Effector CD8-positive, alpha-beta T cell (primary cell): ENCODE results near the gene CORO7.

Experiments
- DNase-seq: peaks from one replicate; lab custom pipeline; 2025; lab: John Stamatoyannopoulos, UW

Gene CORO7

DNA sequence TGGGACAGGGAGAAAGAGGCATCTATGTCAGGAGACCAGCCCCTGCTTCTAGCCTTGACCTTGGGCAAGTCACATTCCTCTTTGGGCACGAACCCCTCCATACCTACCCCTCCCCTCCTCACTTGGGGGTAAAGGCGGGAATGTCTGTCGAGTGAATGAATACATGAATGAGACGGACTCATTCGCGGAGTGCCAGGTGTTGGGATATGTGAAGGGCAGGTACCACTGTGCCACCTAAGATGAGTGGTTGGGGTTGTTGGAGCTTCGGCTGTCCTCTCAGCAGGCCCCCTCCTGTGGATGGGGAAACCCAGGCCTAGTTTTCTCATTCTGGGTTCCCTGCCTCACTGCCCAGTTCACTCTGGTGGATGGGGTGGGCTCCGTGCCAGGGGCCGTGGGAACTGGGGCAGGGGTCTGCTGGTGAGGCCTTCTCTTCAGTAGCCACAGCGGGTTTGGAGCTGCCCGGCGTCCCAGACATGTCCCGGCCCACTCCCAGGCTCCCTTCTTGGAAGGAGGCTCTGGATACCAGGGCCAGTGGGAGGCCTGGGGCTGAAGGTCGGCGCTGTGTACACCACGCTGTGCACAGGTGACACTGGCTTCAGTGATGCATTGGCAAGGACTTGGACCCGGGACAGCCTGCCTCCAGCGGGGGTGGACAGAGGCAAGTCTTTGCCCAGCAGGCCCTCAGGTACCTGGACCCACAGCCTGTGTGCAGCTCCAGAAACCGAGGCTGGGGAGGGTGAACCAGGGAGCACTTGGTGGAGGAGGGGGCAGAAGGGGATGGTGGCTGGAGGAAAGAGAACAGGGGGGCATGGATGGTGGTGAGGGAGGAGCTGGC lies 94.9 kb downstream of the CORO7 start:
- DNase-seq, result no peak

DNA sequence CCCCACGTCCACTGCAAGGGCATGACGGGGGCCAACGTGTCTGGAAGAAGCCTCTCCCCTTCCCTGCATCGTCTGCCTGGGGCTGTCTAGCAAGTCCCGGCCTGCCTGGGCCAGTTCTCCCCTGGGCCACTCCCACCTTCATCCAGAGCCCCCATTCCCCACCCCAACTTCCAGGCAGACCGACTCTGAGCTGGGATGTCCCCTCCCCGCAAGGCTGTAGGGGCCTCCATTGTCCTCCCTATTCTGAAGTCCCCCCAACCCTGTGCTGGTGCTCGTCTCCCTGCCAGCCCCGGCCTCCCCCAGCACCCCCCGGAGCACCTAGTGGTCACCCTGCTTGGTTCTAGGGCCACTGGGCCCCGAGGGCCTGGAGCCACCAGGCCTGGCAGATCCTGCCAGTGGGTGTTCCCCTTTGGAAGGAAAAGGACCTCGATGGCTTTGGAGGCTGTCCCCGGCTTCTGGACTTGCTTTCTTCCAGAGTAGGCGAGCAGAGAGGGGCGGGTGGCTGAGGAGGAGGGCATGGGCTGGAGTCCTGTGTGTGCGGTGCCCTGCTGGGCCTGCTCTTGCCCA lies 95.7 kb downstream of the CORO7 start:
- no peak for DNase-seq

DNA sequence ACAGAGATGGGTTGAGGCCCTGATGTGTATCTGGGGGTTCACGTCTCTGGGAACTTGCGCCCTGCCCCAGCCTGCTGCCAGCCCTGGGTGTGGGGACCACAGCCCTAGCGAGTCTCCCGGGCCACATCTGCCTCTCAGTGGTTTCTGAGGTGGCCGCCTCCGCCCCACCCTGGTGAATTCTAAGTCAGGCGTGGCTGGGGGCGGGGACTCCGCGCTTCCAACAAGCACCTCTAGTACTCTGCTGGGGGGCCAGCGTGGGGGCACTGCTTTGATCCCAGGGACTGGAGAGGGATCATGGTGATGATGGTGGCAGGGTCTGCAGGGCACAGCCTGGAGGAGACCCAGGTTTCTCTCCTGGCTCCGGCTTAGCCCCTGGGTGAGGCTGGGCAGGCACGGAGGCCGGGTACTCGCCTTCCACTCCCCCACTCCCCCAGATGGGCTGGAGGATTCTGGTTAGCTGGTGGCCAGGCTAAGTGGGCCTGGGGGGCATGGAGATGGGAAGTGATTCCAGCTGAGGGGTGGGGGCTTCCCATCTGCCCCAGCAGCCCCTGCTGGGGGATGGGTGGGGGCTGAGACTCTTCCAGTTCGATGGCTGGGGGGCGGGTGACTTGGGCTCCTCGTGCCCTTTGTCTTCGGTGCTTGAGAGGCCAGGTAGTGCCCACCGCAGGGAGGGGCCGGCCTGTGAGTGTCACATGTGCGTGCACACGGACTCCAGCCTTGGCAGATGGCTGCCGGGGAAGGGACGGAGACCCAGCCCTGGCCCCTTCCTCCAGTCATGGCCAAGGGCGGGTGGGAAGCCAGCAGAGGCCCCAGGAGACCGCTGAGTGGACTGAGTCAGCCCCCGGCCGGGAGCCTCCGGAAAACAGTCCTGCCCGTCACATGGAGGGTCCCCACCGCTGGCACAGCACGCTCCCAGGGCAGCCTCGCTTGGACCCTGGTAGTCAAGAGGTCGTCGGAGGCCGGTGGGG lies 96.7 kb downstream of the CORO7 start:
- no peak for DNase-seq

DNA sequence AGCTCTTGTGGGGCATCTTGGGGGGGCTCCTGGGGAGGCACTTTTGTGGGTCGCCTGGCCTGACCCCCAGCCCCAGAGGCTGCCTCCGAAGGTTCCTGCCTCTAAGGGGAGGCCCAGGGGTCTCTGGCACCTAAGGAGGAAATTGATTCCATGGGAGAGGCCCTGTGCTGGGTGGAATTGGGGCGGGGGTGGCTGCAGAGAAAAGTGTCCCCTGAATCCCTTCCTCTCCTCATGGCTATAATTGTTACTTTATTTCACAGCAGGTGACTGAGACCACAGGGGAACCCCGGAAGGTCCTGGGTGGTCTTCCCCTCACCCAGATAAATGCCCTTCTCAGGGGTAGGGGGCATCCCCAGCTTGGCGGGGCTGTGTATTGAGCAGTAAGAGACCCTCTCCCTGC lies 97.4 kb downstream of the CORO7 start:
- DNase-seq, result no peak

DNA sequence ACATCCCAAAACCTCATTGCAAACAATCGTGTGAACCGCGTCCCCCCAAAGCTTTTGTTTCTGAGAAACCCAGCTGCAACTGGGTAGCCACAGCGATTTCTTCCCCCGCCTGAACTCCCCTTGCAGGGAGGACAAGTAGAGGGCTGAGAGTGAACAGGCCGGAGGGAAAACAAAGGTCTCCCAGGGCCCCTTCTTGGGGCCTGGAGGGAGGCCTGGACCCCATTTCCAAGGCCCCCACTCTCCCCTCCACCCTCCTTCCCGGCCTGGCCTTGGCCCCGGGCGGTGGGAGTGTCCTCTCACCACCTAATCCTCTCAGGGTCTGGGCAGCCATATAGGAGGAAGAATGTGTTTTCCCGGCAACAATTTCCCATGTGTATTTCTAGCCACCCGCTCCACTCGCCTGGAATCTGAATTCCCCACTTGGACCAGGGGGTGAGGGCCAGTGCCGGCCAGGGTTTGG lies 97.9 kb downstream of the CORO7 start:
- no peak for DNase-seq

DNA sequence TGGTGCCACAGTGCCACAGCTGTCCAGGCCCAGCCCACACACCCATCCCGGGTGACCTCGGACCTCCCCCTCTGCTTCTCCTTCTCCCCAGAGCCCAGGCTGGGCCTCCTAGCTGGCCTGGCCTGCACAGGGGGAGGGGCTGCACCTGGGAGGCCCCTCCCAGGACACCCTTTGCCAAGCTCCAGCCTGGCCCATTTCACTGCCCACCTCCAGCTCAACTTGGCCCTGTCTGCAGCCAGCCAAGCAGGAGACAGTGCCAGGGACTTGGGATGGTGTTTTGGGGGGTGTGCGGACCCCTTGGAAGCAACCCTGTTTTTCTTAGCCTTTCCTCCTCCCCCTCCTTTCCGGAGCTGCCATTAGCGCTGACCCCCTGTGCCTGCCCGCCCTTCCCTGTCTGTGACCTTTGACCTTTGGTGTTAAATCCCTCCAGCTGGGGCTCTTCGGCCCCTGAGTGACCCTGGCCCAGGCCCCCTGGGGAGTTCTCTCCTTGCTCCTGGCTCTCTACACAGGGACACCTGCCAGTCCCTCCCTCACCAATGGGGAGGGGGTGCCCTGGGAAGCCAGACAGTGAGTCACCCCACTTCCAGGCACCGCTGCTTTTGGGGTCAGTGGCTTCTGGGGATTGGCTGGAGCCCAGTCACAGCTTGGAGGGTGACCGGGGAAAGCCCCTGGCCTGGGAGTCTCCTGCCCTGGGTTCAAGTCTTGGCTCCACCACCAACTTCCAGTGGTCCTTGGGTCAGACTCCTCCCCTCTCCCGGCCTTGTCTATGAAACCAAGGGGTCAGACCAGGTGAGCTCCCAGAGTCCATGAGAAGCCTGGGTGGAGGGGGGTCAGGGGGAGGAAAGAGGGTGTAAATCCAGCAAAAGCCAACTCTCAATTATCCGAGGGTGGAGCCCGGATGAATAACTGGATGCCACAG lies 98.6 kb downstream of the CORO7 start:
- DNase-seq, result no peak

DNA sequence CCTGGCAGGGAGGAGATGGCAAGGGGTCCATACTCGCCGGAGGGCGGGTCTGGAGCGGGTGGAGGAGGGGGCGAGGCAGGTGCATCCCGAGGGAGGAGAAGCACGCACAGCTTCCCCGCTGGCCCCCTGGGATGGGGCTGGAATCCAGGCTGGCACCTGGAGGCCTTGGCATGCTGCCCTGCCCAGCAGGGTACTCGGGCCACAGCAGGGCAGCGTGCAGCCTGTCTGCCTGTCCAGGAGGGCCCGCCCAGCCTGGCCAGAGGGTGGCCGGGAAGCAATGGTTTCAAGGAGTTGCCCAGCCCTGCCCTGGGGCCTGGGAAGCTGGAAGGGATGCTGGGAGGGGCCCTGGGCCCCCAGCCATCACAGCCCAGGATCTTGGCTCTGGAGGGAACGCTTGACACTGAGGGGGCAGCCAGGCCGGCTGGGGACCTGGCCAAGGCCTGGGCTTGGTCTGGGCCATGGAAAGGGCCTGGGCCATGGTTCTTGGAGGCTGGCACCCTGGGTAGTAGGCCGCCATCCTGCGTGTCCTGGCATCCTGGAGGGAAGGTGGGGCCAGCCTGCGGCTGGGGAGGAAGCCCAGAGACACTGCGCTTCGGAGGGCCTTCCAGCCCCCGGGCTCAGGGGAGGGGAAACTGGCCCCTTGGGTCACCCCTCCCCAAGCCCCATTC lies 99.4 kb downstream of the CORO7 start:
- DNase-seq, result no peak

DNA sequence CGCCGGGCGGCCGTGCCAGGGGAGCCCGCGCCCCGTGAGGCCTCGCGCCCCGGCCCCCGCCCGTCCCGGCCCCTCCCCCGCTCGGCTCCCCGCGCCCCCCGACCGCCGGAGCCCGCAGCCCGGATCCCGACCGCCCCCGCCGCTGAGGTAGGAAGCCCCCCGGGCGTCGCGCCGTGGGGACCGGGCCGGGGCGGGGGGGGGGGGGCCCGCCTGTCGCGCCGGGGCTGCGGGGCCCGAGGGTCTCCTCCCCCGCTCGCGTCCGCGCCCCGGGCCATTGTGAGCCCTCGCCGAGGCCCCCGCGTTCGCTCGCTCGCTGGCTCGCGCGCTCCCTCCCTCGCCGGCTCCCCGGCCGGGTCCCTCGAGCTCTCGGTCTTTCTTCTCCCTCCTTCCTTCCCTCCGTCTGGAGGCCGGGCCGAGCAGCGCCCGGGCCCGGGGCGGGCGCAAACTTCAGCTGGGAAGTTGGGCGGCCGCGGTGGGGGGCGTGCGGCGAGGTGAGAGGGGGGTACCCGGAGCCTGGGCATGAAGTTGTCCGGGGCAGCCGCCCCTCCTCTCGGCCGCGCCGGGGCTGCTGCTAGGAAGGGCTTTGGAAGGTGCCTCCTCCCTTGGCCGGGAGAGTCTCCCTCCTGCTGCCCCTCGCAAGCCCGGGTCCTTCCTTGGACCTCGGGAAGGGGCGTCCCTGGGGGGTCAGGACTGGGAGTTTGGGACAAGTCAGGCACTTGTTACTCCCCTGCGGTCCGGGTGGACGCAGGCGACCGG lies 100.1 kb downstream of the CORO7 start:
- DNase-seq, result no peak

DNA sequence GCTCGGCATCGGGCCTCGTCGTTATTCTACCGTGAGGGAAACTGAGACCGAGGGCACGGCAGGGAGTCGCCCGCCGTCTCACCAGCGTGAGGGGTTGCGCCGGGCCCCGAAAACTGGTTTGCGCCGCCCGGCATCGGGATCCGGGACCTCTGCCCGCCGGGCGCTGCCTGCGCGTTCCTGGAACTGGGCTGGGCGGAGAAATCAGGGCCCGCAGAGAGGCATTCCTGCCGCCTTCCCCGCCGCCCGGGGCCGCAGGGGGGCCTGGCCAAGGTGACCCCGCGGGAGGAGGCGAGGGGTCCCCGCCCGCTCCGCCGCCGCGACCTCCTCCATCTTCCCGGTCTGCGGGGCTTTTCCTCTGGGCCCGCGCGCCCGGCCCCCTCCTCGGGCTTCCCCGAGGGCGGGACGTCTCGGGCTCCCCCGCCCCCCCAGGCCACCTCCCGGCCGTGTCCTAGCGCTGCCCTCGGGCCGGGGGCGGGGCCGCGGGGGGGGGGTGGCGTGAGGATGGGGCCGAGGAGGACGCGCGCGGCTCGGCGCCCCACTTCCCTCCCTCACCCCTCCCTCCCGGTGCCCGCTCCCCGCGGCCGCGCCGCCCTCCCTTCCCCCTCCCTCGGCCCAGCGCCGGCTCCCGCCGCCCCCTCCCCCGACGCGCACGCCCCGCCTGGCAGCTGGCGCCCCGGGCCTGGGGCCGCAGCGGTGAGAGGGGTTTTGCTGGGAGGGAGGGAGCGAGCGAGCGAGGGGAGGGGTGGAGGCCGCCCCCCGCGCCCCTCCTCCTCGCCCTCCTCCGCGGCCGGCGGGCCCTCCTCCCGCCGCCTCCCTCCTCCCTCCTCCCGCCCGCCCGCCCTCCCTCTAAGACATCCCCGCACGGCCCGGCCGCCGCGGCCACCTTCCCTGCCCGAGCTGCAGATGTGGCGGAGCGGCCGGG lies 100.9 kb downstream of the CORO7 start, which contains the start of gene GLIS2:
Gene GLIS2 (plus strand): TSS at position 882 of the 922 bp plus-strand sequence. CDS start 16,214 bp downstream, outside the sequence.
- DNase-seq, result peak; percentile 22

DNA sequence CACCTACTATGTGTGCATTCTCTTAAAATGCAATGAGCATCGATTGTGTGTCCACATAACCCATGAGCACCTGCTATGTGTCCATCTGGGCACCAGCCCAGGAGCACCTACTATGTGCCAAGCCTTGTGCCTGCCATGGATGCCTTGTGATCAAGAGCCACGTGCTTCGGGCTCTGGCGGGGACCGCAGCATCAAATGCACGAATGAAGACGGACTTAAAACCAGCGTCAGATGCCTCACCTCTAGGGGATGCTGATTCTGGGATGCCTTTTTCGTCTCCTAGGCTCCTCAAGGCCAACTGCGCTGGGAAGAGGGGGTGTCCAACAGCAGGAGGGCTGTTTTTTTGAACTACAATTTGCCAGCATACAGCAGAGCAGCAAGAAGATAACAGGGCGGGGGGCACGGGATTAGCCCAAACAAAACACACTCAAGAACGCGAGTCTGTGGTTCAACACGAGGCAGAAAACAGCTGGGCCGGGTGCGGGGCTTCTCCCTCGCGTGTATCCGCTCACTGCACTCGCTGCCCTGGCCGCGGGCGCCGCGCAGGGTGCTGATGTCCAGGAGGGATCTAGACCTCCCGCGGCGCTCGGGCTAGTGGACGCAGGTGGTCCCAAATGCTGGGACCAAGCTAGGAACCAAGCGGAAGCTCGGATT lies 101.7 kb downstream of the CORO7 start:
- no peak for DNase-seq

DNA sequence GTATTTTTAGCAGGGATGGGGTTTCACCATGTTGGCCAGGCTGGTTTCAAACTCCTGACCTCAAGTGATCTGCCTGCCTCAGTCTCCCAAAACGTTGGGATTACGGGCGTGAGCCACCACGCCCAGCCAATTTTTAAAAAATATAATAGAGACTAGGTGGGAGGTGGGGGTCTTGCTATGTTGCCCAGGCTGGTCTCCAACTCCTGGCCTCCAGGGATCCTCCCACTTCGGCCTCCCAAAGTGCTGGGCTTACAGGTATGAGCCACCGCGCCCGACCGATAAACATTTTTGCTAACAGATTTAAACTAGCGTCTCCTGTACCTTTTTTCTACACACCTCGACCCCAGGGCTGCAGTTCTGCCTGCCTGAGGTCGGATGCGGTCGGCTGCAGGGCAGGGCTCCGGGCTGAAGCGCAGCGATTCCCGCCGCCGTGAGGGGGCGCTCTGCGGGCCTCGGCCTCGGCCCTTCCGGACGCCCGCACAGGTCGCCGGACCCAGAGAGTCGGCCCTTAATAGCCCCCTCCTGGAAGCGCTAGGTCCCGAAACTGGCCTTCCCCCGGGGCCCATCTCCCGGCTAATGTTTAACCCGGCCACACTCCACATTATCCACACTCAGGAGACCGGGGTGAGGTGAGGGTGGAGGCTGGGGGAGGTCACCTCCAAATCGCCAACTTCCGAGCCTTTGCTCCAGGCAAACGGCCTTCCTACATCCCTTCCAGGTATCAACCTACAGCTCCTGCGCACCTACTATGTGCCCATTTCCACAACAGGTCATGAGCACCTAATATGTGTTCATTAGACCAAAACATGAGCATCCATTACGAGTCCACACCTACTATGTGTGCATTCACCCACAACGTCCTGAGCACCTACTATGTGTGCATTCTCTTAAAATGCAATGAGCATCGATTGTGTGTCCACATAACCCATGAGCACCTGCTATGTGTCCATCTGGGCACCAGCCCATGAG lies 102.5 kb downstream of the CORO7 start:
- no peak for DNase-seq

DNA sequence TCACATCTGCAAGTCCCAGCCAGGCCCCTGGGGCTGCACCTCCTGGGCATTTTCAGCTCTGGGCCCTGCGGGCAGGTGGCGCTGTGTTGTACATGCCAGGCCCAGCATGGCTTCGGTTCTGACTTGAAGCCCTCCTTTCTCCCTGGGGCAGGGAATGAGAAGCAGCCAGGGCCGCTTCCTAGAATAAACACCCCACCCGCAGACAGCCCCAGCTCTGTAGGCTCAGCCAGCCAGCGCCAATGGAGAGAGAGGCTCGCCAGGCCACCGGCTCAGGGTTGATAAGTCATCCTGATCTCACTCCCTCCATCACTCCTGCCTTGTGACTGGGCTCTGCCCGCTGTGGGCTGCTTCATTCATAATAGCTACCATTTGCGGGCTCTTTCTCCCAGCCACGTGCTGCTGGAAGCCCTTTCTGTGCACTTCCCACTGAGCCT lies 106.5 kb downstream of the CORO7 start:
- peak; percentile 39 for DNase-seq

DNA sequence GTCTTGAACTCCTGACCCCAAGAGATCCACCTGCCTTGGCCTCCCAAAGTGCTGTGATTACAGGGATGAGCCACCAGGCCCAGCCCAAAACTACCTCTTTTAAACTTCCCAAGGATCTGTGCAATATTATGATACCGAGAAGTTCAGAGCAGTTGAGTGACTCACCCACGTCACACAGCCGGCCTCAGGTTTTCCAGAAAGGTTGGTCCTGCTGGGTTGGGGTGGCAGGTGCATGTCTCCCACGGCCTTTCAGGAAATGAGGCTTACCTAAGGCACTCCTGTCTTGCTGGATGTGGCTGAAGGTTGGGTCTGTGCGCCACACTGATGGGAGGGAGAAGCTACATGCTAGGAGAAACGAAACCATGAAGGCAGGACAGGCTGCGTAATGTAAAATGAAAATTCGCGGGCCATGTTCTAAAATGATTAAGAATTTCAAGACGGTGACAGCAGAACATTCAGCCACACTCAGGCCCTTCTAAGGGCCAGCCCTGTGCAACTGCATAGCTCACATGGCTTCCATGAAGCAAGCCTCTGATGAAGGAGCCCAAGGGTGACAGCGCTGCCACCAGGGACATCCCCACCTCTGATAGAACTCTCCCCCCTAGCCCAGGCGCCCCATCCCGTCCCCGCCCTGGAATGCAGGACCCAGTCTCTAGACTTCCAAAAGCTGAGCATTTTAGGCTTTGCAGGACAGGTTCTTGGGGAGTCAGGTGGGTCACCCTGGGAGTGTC lies 107.1 kb downstream of the CORO7 start:
- no peak for DNase-seq

DNA sequence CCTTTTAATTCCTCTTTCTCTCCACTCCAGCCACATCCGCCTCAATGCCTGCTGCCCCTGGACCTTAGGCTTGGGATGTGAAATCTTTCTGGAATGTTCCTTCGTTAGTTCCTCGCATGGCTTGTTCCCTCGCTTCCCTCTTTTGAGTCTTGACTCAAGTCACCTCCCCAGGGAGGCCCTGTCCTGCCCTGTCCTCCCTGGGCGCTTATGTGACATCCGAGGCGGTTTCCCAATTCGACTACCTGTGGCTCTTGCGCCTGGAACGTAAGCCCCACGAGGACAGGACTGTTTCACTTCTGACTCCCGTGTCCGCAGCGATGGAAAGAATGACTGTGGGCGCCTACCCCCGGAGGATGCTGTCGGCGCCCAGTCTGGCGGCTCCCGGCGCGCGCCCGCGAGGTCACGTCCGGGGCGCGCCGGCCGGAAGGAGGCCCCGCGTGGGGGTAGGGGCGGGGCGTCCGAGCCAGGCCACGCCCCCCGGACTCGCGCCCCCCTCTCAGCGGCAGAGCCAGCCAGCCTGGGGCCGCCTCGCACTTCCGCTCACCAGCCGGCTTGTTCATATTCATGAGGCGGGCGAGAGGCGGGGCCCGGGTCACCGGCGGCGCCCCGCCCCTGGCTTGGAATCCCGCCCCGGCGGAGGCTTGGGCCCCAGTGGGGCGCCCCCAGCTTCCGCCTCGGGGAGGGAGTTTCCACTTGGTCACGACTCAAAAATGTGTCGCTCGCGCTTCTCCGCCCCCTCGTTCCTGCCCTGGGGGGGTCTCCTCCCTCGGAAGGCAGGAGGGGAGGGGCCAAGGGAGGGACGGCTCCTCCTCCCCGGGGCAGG lies 109.0 kb downstream of the CORO7 start:
- peak; percentile 97 for DNase-seq

DNA sequence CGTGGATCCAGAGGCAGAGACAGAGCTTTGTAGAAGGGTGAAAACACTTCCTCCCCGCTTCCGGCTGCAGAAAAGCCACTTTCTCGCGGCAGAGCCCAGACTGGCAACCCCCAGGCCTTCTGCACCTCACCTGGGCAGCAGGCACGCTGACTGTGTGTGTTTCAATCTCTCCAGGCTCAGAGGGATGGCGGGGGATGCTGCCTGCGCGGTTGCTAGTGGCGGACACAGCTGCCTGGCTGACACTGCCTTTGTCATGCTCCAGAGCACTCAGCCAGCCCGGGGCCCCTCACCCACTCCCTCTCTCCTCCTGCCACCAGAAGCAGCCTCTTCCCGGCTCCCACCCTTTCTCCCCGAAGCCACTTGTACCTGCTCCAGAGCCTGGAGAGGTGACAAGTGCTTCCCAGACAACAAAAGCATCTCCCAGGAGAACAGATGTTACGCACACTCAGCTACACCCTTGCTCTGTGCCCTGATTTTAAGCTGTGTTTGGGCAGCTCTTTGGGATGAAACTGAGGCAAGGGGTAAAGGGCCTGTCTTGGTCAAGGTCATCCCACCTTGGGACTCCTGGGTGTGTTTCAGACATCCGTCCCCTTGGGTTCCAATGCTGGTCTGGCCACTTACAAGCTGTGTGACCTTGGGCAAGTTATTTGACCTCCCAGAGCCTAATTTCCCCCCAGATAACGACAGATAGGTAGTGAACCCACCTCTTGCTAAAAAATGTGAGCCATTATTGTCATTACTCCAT lies 109.8 kb downstream of the CORO7 start:
- DNase-seq, result peak; percentile 17
